Gastrocnemius medialis (tissue), 4 donors: ENCODE data around the gene PANX1. TPM values are rescaled to one million over a fixed set of nuclear protein-coding genes. Genes with fewer than 3 reads are reported as not detected.

Source experiments
- ATAC-seq, 2 donors: fragments of 150-250 bp; one replicate each; pipeline ENCODE4 v1.9.1; 2016
- DNase-seq, 2 donors: peaks; one replicate each; pipeline ENCODE4 v3.0.0-alpha.2; 2019
- H3K27ac ChIP-seq, 4 donors: fragments of 200-600 bp; sonication (generic); 1 replicate in 1 of 4; 2 replicates in 3 of 4; pipeline ENCODE4 v1.5.1; 2016 to 2018; ENCODE audit warnings: mild to moderate bottlenecking in 2 of 4, moderate library complexity in 1 of 4
- H3K27me3 ChIP-seq, 3 donors: fragments of 200-600 bp; sonication (generic) in 2 of 3; 1 replicate in 1 of 3; 2 replicates in 2 of 3; pipeline versions ENCODE4 v1.5.1 to v1.6.0; 2016 to 2019; ENCODE audit warnings: mild to moderate bottlenecking in 1 of 3, moderate library complexity in 1 of 3
- H3K36me3 ChIP-seq, 2 donors: fragments of 200-600 bp; sonication (generic) in 1 of 2; one replicate each; pipeline ENCODE4 v1.5.1; 2017 to 2018
- H3K4me1 ChIP-seq, 2 donors: fragments of 200-600 bp; sonication (generic) in 1 of 2; one replicate each; pipeline ENCODE4 v1.5.1; 2016 to 2017; ENCODE audit warnings: mild to moderate bottlenecking in 2 of 2
- H3K4me3 ChIP-seq, 4 donors: fragments of 200-600 bp; sonication (generic) in 3 of 4; 1 replicate in 1 of 4; 2 replicates in 3 of 4; pipeline ENCODE4 v1.5.1; 2016 to 2019; ENCODE audit warnings: mild to moderate bottlenecking in 2 of 4
- H3K9me3 ChIP-seq, 3 donors: fragments of 200-600 bp; sonication (generic) in 2 of 3; 1 replicate in 1 of 3; 2 replicates in 2 of 3; pipeline ENCODE4 v1.5.1; 2016 to 2019
- CTCF ChIP-seq, 5 experiments: fragments of 450-650 bp in 3 of 5; fragments of 200-600 bp in 2 of 5; sonication (generic) in 2 of 5; IDR thresholded peaks in 4 of 5; conservative IDR thresholded peaks in 1 of 5; 1 replicate in 4 of 5; 2 replicates in 1 of 5; pipeline ENCODE4 v1.5.1; 2016 to 2019; ENCODE audit warnings: antibody characterized with exemption in 5 of 5, mild to moderate bottlenecking in 3 of 5, moderate library complexity in 3 of 5
- POLR2A ChIP-seq, 2 donors: fragments of 450-650 bp; IDR thresholded peaks; one replicate each; pipeline ENCODE4 v1.6.1; 2017; ENCODE audit warnings: antibody characterized with exemption in 2 of 2, mild to moderate bottlenecking in 2 of 2, moderate library complexity in 2 of 2
- in situ Hi-C, 4 donors: fragments of 200-750 bp; cut with MboI; loops; one replicate each; pipeline versions ENCODE4 v1.15.0 to v1.8.0; 2017; ENCODE audit warnings: low sequenced_read_pairs in 4 of 4
- intact Hi-C: fragments of 100-400 bp; cut with DNase I; formaldehyde crosslinking; loops from one replicate; pipeline ENCODE4 v1.15.1; 2023; ENCODE audit warnings: low total_unique reads
- total RNA-seq, 4 donors: library from RNA; depleted of rRNA; stranded (reverse); fragments of >200 nt; gene quantifications; one replicate each; pipeline versions ENCODE4 v1.1.0 to v1.2.3, GENCODE V29; 2016

Gene PANX1
- total RNA-seq, 4 donors from 2014 or later, result 29.1 to 109 (median 37.9) TPM

DNA sequence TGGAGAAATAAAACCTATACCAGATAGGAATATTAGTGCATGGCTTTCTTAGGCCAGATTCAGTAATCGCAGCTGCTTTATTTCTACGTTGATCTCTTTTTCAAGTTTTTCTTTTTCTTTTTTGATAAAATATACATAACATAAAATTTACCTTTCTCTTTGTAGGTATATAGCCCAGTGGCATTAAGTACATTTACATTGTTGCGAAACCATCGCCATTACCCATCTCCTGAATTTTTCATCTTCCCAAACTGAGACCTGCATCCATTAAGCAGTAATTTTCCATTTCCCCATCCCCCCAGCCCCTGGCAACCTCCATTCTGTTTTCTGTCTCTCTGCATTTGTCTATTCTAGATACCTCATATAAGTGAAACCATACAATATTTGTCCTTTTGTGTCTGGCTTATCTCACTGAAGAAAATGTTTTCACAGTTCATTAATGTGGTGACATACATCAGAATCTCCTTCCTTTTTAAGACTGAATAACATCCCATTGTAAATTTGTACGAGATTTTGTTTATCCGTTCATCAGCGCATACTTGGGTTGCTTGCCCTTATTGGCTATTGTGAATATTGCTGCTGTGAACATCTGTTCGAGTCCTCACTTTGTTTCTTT is 41.4 kb downstream of the PANX1 start:
- no peak for DNase-seq
- TF ChIP-seq POLR2A (IDR thresholded peaks at IDR 0.05) (no peak), CTCF (IDR thresholded peaks at IDR 0.05 in 4 of 5, conservative IDR thresholded peaks at IDR 0.05 in 1 of 5) (no peak)
- no peaks in the 10 kb centered on the region for H3K4me1 ChIP-seq
- no peaks in the 10 kb centered on the region for H3K9me3 ChIP-seq
- in situ Hi-C loops, result no loop called here
- H3K4me3 ChIP-seq, result no peak overlapping the region
- no peak overlapping the region for H3K27ac ChIP-seq
- no peaks in the 10 kb centered on the region for H3K27me3 ChIP-seq
- intact Hi-C loops, result no loop called here
- no peaks in the 10 kb centered on the region for H3K36me3 ChIP-seq
- no peak for ATAC-seq

DNA sequence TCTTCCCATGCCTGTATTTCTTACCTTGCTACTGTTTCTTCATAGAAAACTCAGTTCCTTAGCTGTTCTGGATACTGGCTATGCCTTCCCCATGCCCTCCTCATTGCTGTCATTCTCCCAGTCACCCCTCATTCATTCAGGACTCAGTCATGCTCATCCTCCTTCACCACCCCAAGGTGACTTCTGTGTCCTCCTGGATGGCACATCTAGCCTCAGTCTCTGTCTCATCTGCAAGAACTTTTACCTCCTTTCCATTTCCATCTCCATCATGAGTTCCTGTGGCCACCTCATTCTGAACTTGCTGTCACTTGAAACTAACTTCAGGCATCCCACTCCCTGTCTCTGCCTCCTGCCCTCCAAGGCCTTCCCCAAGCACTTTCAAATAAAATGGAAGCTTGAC is 42.3 kb downstream of the PANX1 start:
- in situ Hi-C loops (no loop called here), intact Hi-C loops (no loop called here)
- no peak for TF ChIP-seq CTCF (IDR thresholded peaks at IDR 0.05 in 4 of 5, conservative IDR thresholded peaks at IDR 0.05 in 1 of 5)
- no peak for TF ChIP-seq POLR2A (IDR thresholded peaks at IDR 0.05)
- H3K36me3 ChIP-seq, result no peaks in the 10 kb centered on the region
- ATAC-seq (no peak), DNase-seq (no peak)
- H3K9me3 ChIP-seq, result no peaks in the 10 kb centered on the region
- peaks cover 0 to 5% of the 10 kb centered on the region in 2 donors for H3K4me1 ChIP-seq
- no peak overlapping the region for H3K4me3 ChIP-seq
- no peak overlapping the region for H3K27ac ChIP-seq
- no peaks in the 10 kb centered on the region for H3K27me3 ChIP-seq

DNA sequence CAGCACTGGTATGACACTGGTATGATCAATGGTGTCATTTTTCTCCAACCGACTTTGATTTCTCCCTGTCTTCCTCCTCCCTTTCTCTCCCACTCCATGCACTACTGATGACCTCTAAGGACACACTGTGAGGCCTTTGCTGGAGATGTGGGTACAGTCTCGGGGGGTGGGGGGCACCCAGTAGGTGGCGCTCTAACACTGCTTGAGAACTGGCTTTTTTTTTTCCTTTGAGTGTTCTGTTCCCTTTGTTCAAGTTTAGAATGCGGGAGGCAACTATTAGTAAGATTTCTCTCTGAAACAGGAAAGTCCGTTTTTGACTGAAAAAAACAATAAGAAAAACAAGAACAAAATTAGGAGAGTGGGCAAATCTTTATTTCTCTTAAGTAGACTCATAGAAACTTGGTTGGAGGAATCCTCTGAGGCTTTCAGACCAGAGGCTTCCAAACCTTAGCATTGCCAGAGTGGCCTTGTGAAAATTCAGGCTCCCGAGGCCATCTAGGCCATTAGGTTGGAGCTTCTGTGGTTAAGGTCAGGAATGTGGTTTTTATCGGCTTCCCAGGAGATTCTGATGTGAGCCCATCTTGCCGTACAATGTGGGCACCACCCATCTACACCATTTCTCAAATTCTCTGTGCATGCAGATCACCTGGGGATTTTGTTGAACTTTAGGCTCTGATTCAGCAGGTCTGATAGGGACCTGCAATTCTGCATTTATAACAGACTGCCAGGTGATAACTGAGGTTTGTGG is 43.2 kb downstream of the PANX1 start:
- no peaks in the 10 kb centered on the region for H3K36me3 ChIP-seq
- peak in 2 of 5 experiments; percentile 12 to 39 for TF ChIP-seq CTCF (IDR thresholded peaks at IDR 0.05 in 4 of 5, conservative IDR thresholded peaks at IDR 0.05 in 1 of 5)
- no peak for TF ChIP-seq POLR2A (IDR thresholded peaks at IDR 0.05)
- H3K27ac ChIP-seq, result no peak overlapping the region
- peaks cover 0 to 5% of the 10 kb centered on the region in 2 donors for H3K4me1 ChIP-seq
- H3K27me3 ChIP-seq, result no peaks in the 10 kb centered on the region
- no peak for DNase-seq
- intact Hi-C loops, result no loop called here
- in situ Hi-C loops, result no loop called here
- no peak overlapping the region for H3K4me3 ChIP-seq
- peak in 1 of 2 donors; percentile 41 for ATAC-seq
- no peaks in the 10 kb centered on the region for H3K9me3 ChIP-seq

DNA sequence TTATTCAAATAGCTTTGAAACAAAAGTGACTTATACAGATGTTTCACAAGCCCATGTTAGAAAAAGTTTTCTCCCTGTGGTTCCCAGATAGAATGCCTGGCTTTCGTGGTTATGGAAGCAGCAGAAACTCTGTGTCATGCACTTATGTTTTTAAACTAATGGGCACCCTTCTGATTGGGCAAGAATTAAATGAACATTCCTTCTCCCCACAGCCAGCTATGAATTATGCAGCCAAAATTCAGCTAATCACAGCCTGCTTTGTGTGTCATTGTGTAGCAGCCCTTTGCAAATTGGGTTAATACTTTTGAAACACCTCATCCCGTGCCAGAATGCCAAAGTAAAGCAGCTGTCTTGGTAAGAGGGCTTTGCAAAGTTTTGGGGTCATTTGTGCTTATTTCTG is 46.9 kb downstream of the PANX1 start:
- in situ Hi-C loops, result no loop called here
- peaks cover 0 to 16% of the 10 kb centered on the region in 2 donors for H3K36me3 ChIP-seq
- H3K4me3 ChIP-seq, result no peak overlapping the region
- TF ChIP-seq POLR2A (IDR thresholded peaks at IDR 0.05), result no peak
- no peak for TF ChIP-seq CTCF (IDR thresholded peaks at IDR 0.05 in 4 of 5, conservative IDR thresholded peaks at IDR 0.05 in 1 of 5)
- peaks cover 0 to 5% of the 10 kb centered on the region in 2 donors for H3K4me1 ChIP-seq
- no peak for DNase-seq
- intact Hi-C loops, result no loop called here
- no peaks in the 10 kb centered on the region for H3K27me3 ChIP-seq
- no peak overlapping the region for H3K27ac ChIP-seq
- peak in 1 of 2 donors; percentile 19 for ATAC-seq
- no peaks in the 10 kb centered on the region for H3K9me3 ChIP-seq
